Testis (tissue), 2 donors: Measurements from ENCODE around the gene TAT.

Source experiments
- POLR2A ChIP-seq: fragments of 450-650 bp; IDR thresholded peaks from one replicate; pipeline ENCODE4 v1.6.1; 2017; ENCODE audit warnings: antibody characterized with exemption, mild to moderate bottlenecking, moderate library complexity
- TF ChIP-seq, protein P1 (sequence below), 3 experiments: fragments of 450-650 bp in 2 of 3; fragments of 200-600 bp in 1 of 3; sonication (generic) in 1 of 3; IDR thresholded peaks; one replicate each; pipeline ENCODE4 v1.5.1; 2016 to 2019; ENCODE audit warnings: antibody characterized with exemption in 3 of 3, mild to moderate bottlenecking in 2 of 3, moderate library complexity in 1 of 3

DNA sequence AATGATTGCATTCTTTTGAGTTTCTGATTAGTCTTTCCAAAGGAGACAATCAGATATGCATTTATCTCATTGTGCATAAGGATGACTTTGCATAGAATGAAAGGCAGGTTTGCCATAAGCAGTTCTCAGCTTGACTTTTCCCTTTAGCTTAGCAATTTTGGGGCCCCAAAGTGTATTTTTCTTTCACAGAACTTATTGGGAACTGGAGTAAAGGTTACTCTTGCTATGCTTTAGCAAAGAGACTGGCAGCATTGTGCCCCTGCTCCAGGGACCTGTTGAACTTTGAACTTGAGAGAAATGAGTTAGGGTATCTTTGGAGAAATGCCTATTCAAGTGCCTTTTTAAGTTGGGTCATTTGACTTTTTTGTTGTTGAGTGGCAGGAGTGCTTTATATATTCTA lies 17.0 kb downstream of the TAT start:
- TF ChIP-seq, protein P1, sequence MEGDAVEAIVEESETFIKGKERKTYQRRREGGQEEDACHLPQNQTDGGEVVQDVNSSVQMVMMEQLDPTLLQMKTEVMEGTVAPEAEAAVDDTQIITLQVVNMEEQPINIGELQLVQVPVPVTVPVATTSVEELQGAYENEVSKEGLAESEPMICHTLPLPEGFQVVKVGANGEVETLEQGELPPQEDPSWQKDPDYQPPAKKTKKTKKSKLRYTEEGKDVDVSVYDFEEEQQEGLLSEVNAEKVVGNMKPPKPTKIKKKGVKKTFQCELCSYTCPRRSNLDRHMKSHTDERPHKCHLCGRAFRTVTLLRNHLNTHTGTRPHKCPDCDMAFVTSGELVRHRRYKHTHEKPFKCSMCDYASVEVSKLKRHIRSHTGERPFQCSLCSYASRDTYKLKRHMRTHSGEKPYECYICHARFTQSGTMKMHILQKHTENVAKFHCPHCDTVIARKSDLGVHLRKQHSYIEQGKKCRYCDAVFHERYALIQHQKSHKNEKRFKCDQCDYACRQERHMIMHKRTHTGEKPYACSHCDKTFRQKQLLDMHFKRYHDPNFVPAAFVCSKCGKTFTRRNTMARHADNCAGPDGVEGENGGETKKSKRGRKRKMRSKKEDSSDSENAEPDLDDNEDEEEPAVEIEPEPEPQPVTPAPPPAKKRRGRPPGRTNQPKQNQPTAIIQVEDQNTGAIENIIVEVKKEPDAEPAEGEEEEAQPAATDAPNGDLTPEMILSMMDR (IDR thresholded peaks at IDR 0.05), result no peak
- TF ChIP-seq POLR2A, result no peak
